ENCODE measurements around the gene C1orf167.
"Not testable (repeated sequence)": the region's sequence is repeated elsewhere in the genome, so short reads cannot be mapped to it uniquely, and the experiment has no call there.

Gene C1orf167

GRCh38 chr1:11800391-11800755 is 38.4 kb downstream of the C1orf167 start:
- TF ChIP-seq CTCF (IDR thresholded peaks at IDR 0.05; ENCODE audit: low read depth, low read length, missing control alignments): no peak
- no peak for DNase-seq (ENCODE audit: extremely low read depth, low read depth)
- H3K4me3 ChIP-seq (replicated peaks; ENCODE audit: low read depth, low read length): no peak overlapping the region

- no peak for DNase-seq (ENCODE audit: extremely low read depth, low read depth)
Measured at GRCh38 chr1:11800756-11801433, 38.9 kb downstream of the C1orf167 start.

GRCh38 chr1:11802616-11802972 is 40.6 kb downstream of the C1orf167 start:
- TF ChIP-seq CTCF (IDR thresholded peaks at IDR 0.05; ENCODE audit: low read depth, low read length, missing control alignments): no peak
- no peak for DNase-seq (ENCODE audit: extremely low read depth, low read depth)
- H3K4me3 ChIP-seq (replicated peaks; ENCODE audit: low read depth, low read length): peak overlapping the region; percentile 55

More at GRCh38 chr1:11800756-11801433, 38.9 kb downstream of the C1orf167 start:
- no peak for TF ChIP-seq CTCF (IDR thresholded peaks at IDR 0.05; ENCODE audit: low read depth, low read length, missing control alignments)
- H3K4me3 ChIP-seq (replicated peaks; ENCODE audit: low read depth, low read length): no peak overlapping the region

GRCh38 chr1:11802973-11803885 is 41.2 kb downstream of the C1orf167 start:
- TF ChIP-seq CTCF (IDR thresholded peaks at IDR 0.05; ENCODE audit: low read depth, low read length, missing control alignments): no peak
- peak overlapping the region; percentile 55 for H3K4me3 ChIP-seq (replicated peaks; ENCODE audit: low read depth, low read length)
- DNase-seq (ENCODE audit: extremely low read depth, low read depth): peak; percentile 94

GRCh38 chr1:11803924-11804665 is 42.1 kb downstream of the C1orf167 start:
- DNase-seq (ENCODE audit: extremely low read depth, low read depth): not testable (repeated sequence)
- H3K4me3 ChIP-seq (replicated peaks; ENCODE audit: low read depth, low read length): peak overlapping the region; percentile 84; the same call in 1 of the 2 replicates

GRCh38 chr1:11804666-11805421 is 42.9 kb downstream of the C1orf167 start:
- TF ChIP-seq CTCF (IDR thresholded peaks at IDR 0.05; ENCODE audit: low read depth, low read length, missing control alignments): no peak
- peak; percentile 39 for DNase-seq (ENCODE audit: extremely low read depth, low read depth)
- peak overlapping the region; percentile 84 for H3K4me3 ChIP-seq (replicated peaks; ENCODE audit: low read depth, low read length)
